K562 treated with DMSO at 1 percent for 48 hours (cell line): ENCODE results near the gene SVOP. TPM values are rescaled to one million over a fixed set of nuclear protein-coding genes. Genes with fewer than 3 reads are reported as not detected.

Source experiments
- total RNA-seq: library from RNA; unstranded; fragments of 300-600 nt; gene quantifications from 2 replicates; pipeline ENCODE4 v1.2.3, GENCODE V29; 2022; ENCODE audit warnings: low replicate concordance; ENCODE audit errors: extremely low read depth

Gene SVOP, protein sequence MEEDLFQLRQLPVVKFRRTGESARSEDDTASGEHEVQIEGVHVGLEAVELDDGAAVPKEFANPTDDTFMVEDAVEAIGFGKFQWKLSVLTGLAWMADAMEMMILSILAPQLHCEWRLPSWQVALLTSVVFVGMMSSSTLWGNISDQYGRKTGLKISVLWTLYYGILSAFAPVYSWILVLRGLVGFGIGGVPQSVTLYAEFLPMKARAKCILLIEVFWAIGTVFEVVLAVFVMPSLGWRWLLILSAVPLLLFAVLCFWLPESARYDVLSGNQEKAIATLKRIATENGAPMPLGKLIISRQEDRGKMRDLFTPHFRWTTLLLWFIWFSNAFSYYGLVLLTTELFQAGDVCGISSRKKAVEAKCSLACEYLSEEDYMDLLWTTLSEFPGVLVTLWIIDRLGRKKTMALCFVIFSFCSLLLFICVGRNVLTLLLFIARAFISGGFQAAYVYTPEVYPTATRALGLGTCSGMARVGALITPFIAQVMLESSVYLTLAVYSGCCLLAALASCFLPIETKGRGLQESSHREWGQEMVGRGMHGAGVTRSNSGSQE
- total RNA-seq = not detected in 2 replicates

DNA sequence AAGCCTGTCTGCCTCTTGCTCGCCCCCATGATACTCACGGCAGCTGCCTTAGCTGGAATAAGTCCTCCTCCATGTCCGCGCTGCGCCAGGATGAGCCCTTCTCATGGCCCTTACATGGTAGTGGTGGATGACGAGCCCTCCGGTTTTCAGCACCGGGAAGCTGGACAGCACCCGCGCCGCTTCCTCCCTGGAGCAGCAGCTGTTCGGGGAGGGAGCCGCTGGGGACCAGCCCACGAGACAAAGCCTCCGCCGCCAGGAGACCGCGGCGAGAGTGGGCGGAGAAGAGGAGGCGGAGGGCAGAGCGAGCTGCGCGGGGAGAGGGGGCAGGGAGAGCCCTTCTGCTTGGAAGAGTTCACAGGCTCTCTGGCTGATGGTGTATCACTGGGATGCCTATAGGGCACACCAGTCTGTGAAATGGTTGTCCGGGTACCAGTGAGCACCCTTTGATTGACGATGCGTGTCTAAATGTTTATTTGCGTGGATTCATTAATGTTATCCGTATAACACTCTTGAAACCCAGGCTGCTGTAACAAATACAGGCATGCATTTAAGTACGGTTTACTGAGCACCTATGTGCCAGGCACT, at the start of gene SVOP:
Gene SVOP, minus strand, starts transcription at position 273 of the 585 bp plus-strand sequence. Its CDS starts 200 bp downstream, at position 73.

GRCh38 chr12:109052414-109053323, 31.8 kb upstream of the SVOP start, which contains the start of gene USP30:
Gene USP30 (plus strand): TSS chr12:109052576. CDS start chr12:109052679, 103 bp downstream.

GRCh38 chr12:108879615-108880254, 141.1 kb downstream of the SVOP start, which contains the start of gene DAO:
Gene DAO (plus strand): TSS chr12:108880092. CDS start chr12:108885007, 4,915 bp downstream.

Other genes starting within 250 kb of the SVOP start
- gene SSH1, start 163.5 kb downstream of the SVOP start, total RNA-seq = not detected in 2 replicates
- not detected in 2 replicates for gene DAO, start 141.0 kb downstream of the SVOP start, total RNA-seq
- gene USP30, start 31.5 kb upstream of the SVOP start, total RNA-seq = 97.4 TPM in 1 of 2 replicates, not detected in the other
- not detected in 2 replicates for gene ALKBH2, start 72.4 kb upstream of the SVOP start, total RNA-seq
- gene UNG, start 76.5 kb upstream of the SVOP start, total RNA-seq = not detected in 2 replicates
- not detected in 2 replicates for gene ACACB, start 95.5 kb upstream of the SVOP start, total RNA-seq